K562 (cell line): ENCODE data around the gene DNM1. TPM values are rescaled to one million over a fixed set of nuclear protein-coding genes. Genes with fewer than 3 reads are reported as not detected.

Source experiments
- ATAC-seq: fragments of 200-7000 bp; cut with Tn5 transposase; 3 replicates; pipeline ENCODE4 v1.9.1; 2020; ENCODE audit warnings: moderate library complexity
- BruUV-seq: library from RNA; stranded (reverse); fragments of 400-500 nt; replicated peaks from 2 replicates; lab custom pipeline; 2021; lab: Mats Ljungman, UMichigan
- CTCF ChIA-PET: fragments of 300-600 bp; formaldehyde crosslinking; extraction: SDS; loops from one replicate; lab custom pipeline; 2021; ENCODE audit warnings: low intra/inter-chr PET ratio; lab: Yijun Ruan, JAX
- POLR2A ChIA-PET: fragments of 300-600, 350-650 bp; sonication (Branson Sonifier 250); formaldehyde crosslinking; extraction: SDS; loops from one replicate; lab custom pipeline; 2021; ENCODE audit warnings: antibody characterized with exemption, inconsistent platforms; lab: Yijun Ruan, JAX
- DNase-seq, 4 experiments: peaks; one replicate each; pipeline versions ENCODE4 v3.0.0 to v3.0.0-alpha.2; 2011 to 2018; ENCODE audit warnings: low spot score in 3 of 4, mixed read lengths in 3 of 4; ENCODE audit errors: extremely low read depth in 1 of 4
- FAIRE-seq: peaks from 2 replicates; lab custom pipeline; 2011; peaks lifted over from hg19 to GRCh38; lab: Jason Lieb, UNC
- H2AFZ ChIP-seq: 2 replicates; pipeline ENCODE4 v1.6.0; 2011; ENCODE audit warnings: low read depth, low read length, control low read depth, inconsistent platforms
- H3K27ac ChIP-seq: fragments of 200-600 bp; 3 replicates; pipeline ENCODE4 v1.8.0; 2011; ENCODE audit warnings: low read depth, mild to moderate bottlenecking, control low read depth, inconsistent platforms, low read length, moderate library complexity, mixed read lengths; ENCODE audit errors: extremely low read depth
- H3K27me3 ChIP-seq, 2 experiments: fragments of 300-600 bp in 1 of 2; 2 replicates in 1 of 2; 3 replicates in 1 of 2; pipeline versions ENCODE4 v1.6.0 to v1.8.0; 2011; ENCODE audit warnings: inconsistent platforms in 2 of 2, low read length in 2 of 2, mild to moderate bottlenecking in 1 of 2, mixed read lengths in 1 of 2, moderate library complexity in 1 of 2; ENCODE audit not compliant: control insufficient read depth in 2 of 2, insufficient read depth in 2 of 2
- H3K36me3 ChIP-seq: fragments of 300-600 bp; 3 replicates; pipeline ENCODE4 v1.8.0; 2011; ENCODE audit warnings: mild to moderate bottlenecking, low read length, inconsistent platforms; ENCODE audit not compliant: control insufficient read depth, insufficient read depth
- H3K4me1 ChIP-seq, 2 experiments: fragments of 200-600 bp in 1 of 2; replicated peaks in 1 of 2; 2 replicates in 1 of 2; 3 replicates in 1 of 2; pipeline versions ENCODE4 v1.5.1 to v1.8.0; 2011; ENCODE audit warnings: inconsistent platforms in 2 of 2, low read length in 2 of 2, mild to moderate bottlenecking in 1 of 2, mixed read lengths in 1 of 2, moderate library complexity in 1 of 2; ENCODE audit not compliant: control insufficient read depth in 2 of 2, insufficient read depth in 2 of 2
- H3K4me2 ChIP-seq: 2 replicates; pipeline ENCODE4 v1.6.1; 2011; ENCODE audit warnings: low read length, control low read depth, inconsistent platforms, mixed read lengths; ENCODE audit not compliant: insufficient read depth
- H3K4me3 ChIP-seq: fragments of 200-600 bp; sonication (generic), shearing (Covaris generic); 2 replicates; pipeline ENCODE4 v1.5.1; 2016; ENCODE audit warnings: control low read depth, inconsistent platforms
- H3K79me2 ChIP-seq: fragments of 200-600 bp; 3 replicates; pipeline ENCODE4 v1.8.0; 2011; ENCODE audit warnings: low read length, inconsistent platforms; ENCODE audit not compliant: control insufficient read depth, insufficient read depth
- H3K9ac ChIP-seq, 2 experiments: 2 replicates each; pipeline versions ENCODE4 v1.6.0 to v1.6.1; 2011; ENCODE audit warnings: low read depth in 2 of 2, low read length in 2 of 2, control low read depth in 1 of 2, inconsistent platforms in 1 of 2, mild to moderate bottlenecking in 1 of 2, mixed read lengths in 1 of 2; ENCODE audit not compliant: insufficient read depth in 1 of 2
- H3K9me1 ChIP-seq: one replicate; pipeline ENCODE4 v1.6.0; 2011; ENCODE audit warnings: inconsistent platforms, mild to moderate bottlenecking, low read length, moderate library complexity; ENCODE audit not compliant: control insufficient read depth, insufficient read depth
- H3K9me3 ChIP-seq: replicated peaks from 2 replicates; pipeline ENCODE4 v1.5.1; 2011; ENCODE audit warnings: low read depth, low read length, inconsistent platforms; ENCODE audit not compliant: control insufficient read depth, insufficient read depth
- H4K20me1 ChIP-seq: replicated peaks from 2 replicates; pipeline ENCODE4 v1.6.1; 2011; ENCODE audit warnings: low read length, inconsistent platforms, mixed read lengths; ENCODE audit not compliant: control insufficient read depth, insufficient read depth
- FUS ChIP-seq: fragments of 200-400 bp; formaldehyde crosslinking; optimal IDR thresholded peaks from 2 replicates; pipeline ENCODE3; 2017; ENCODE audit warnings: low read depth, low read length
- MTF1 ChIP-seq: fragments of 250-450 bp; sonication (Bioruptor Pico); IDR thresholded peaks from 2 replicates; pipeline ENCODE4 v1.9.0; 2021; ENCODE audit warnings: moderate library complexity, mild to moderate bottlenecking, inconsistent platforms, borderline replicate concordance
- NR2F6 ChIP-seq: fragments of 450-650 bp; formaldehyde crosslinking; IDR thresholded peaks from 2 replicates; pipeline ENCODE4 v1.4.0; 2020; ENCODE audit warnings: mild to moderate bottlenecking
- PRPF4 ChIP-seq: fragments of 200-400 bp; formaldehyde crosslinking; IDR thresholded peaks from one replicate; pipeline ENCODE4 v1.6.1; 2017; ENCODE audit warnings: low read length, low read depth, mild to moderate bottlenecking; ENCODE audit not compliant: insufficient read depth, poor library complexity, severe bottlenecking
- RBM34 ChIP-seq: fragments of 200-400 bp; formaldehyde crosslinking; IDR thresholded peaks from 2 replicates; pipeline ENCODE4 v1.6.1; 2018; ENCODE audit warnings: low read length, borderline replicate concordance; ENCODE audit not compliant: insufficient read depth
- TAF1 ChIP-seq: IDR thresholded peaks from 2 replicates; pipeline ENCODE4 v1.6.1; 2011; ENCODE audit warnings: mild to moderate bottlenecking, low read length, moderate library complexity; ENCODE audit not compliant: insufficient read depth, control insufficient read depth, severe bottlenecking; ENCODE audit errors: extremely low read depth
- TRIM28 ChIP-seq: fragments of 450-650 bp; IDR thresholded peaks from 2 replicates; pipeline ENCODE4 v1.6.1; 2017
- ZNF165 ChIP-seq: fragments of 250-450 bp; sonication (Bioruptor Pico); IDR thresholded peaks from 2 replicates; pipeline ENCODE4 v1.4.0; 2020; ENCODE audit warnings: borderline replicate concordance
- ZNF282 ChIP-seq: sonication (generic); formaldehyde crosslinking; IDR thresholded peaks from 2 replicates; pipeline ENCODE4 v1.8.1; 2023; ENCODE audit warnings: missing genetic modification reagents
- ZNF518B ChIP-seq: fragments of 250-450 bp; sonication (Bioruptor Pico); IDR thresholded peaks from 2 replicates; pipeline ENCODE4 v1.5.0; 2021; ENCODE audit warnings: mild to moderate bottlenecking, moderate library complexity
- ZNF561 ChIP-seq: fragments of 450-650 bp; formaldehyde crosslinking; conservative IDR thresholded peaks from 2 replicates; pipeline ENCODE4 v1.4.0; 2020; ENCODE audit warnings: mild to moderate bottlenecking, moderate library complexity
- ZNF583 ChIP-seq: fragments of 250-450 bp; sonication (Bioruptor Pico); IDR thresholded peaks from 2 replicates; pipeline ENCODE4 v1.4.0; 2020
- ZNF77 ChIP-seq: fragments of 250-450 bp; sonication (Bioruptor Pico); IDR thresholded peaks from 2 replicates; pipeline ENCODE4 v1.5.0; 2020
- WGBS: fragments of 100-300 bp; shearing (Covaris generic); methylation state at CpG from one replicate; pipeline ENCODE4 v1.1.6; 2016; ENCODE audit warnings: low coverage, mixed read lengths; ENCODE audit not compliant: insufficient coverage; ENCODE audit errors: missing lambda C conversion rate; 5-methylcytosine and 5-hydroxymethylcytosine counted together
- in situ Hi-C: fragments of 300-500 bp; cut with MboI; formaldehyde crosslinking; loops from 4 replicates; pipeline ENCODE4 v1.15.0; 2018; ENCODE audit warnings: inconsistent platforms, mixed read lengths
- intact Hi-C: fragments of 100-400 bp; cut with micrococcal nuclease; formaldehyde crosslinking; loops from 2 replicates; pipeline ENCODE4 v1.14.2; 2022
- polyA plus RNA-seq, 8 experiments: library from polyadenylated mRNA; depleted of rRNA in 4 of 8; stranded (reverse) in 5 of 8; unstranded in 3 of 8; fragments of >200 nt; fragmentation: Nextera tagmentation in 2 of 8; fragmentation: Illumina TruSeq in 1 of 8; extraction: Ambion mirVana in 2 of 8; extraction: Trizol in 1 of 8; gene quantifications; 2 replicates each; pipeline versions ENCODE4 v1.2.1 to v1.2.3, GENCODE V29; 2011 to 2014; ENCODE audit warnings: inconsistent platforms in 1 of 8, missing spikeins in 1 of 8
- total RNA-seq, 7 experiments: library from RNA; depleted of rRNA in 6 of 7; stranded (reverse); fragments of >200 nt in 6 of 7; fragmentation: Illumina TruSeq in 2 of 7; extraction: Trizol in 2 of 7; gene quantifications; 2 replicates each; pipeline versions ENCODE4 v1.2.1 to v1.2.3, GENCODE V29; 2011 to 2021; ENCODE audit warnings: low replicate concordance in 1 of 7
- TF ChIP-seq, protein P1 (sequence below), 2 experiments: fragments of 450-650 bp in 1 of 2; IDR thresholded peaks; 2 replicates each; pipeline ENCODE4 v1.6.1; 2011 to 2017; ENCODE audit warnings: low read depth in 2 of 2, antibody characterized with exemption in 1 of 2, borderline replicate concordance in 1 of 2, low read length in 1 of 2, mild to moderate bottlenecking in 1 of 2, mixed read lengths in 1 of 2; ENCODE audit not compliant: control insufficient read depth in 1 of 2

The DNM1 gene
- total and polyA plus RNA-seq, 9 of the 15 experiments (the other 6 are each of a cell fraction or from before 2014, with no cell fraction given) = 0.39 to 23.1 (median 9.1) TPM

GRCh38 chr9:128159784-128160602, 43.2 kb upstream of the DNM1 start, which contains the start of gene BBLN:
TSS of gene BBLN (plus strand) at chr9:128160265. CDS start at chr9:128160408, 143 bp downstream.
- peak within 1 kb of the TSS; percentile 90 to 97 for H3K9ac ChIP-seq
- H4K20me1 ChIP-seq = peaks cover 18% of the 10 kb centered on the region; the same call in 1 of the 2 replicates
- H3K36me3 ChIP-seq = peaks cover 34% of the 10 kb centered on the region
- BruUV-seq = no TSS peak
- H3K27ac ChIP-seq = peak within 1 kb of the TSS; percentile 90
- ChIA-PET CTCF (no interaction called here), POLR2A (interaction anchor here (0.5 to 11.0 kb wide), 27 partner anchors 9 to 1497 kb away, joined by 3 to 155 read pairs (median 3); partner anchors contain the start of gene CIZ1)
- in situ Hi-C loops (loop anchor here (5.0 kb wide), 1 partner anchor 1522 kb away; no protein-coding TSS in a partner anchor), intact Hi-C loops (loop anchor here (1.0 to 5.0 kb wide), 5 partner anchors 31 to 1725 kb away; partner anchors contain the start of genes CIZ1, GOLGA2 and SWI5)
- H3K4me1 ChIP-seq = peaks cover 10 to 43% of the 10 kb centered on the region in 2 experiments
- ATAC-seq (peak; percentile 91), FAIRE-seq (peak; percentile 88), DNase-seq (peak; percentile 99 to 100 (median 100))
- peaks cover 27% of the 10 kb centered on the region for H3K79me2 ChIP-seq
- no peaks in the 10 kb centered on the region for H3K9me3 ChIP-seq
- H3K4me3 ChIP-seq = peak within 1 kb of the TSS; percentile 72
- H2AFZ ChIP-seq = peak within 1 kb of the TSS; percentile 96
- H3K9me1 ChIP-seq = no peaks in the 10 kb centered on the region
- H3K27me3 ChIP-seq = no peaks in the 10 kb centered on the region
- H3K4me2 ChIP-seq = peak within 1 kb of the TSS; percentile 91
- under 1% methylated on average over 75 of the region's 77 CpGs for WGBS
- TF ChIP-seq ZNF518B (no peak), ZNF583 (CRISPR knock-in tag) (peak; percentile 82), TRIM28 (peak; percentile 91), RBM34 (no peak), ZNF561 (no peak; the same call in none of the 2 replicates), MTF1 (CRISPR knock-in tag) (no peak), TAF1 (peak; percentile 92), NR2F6 (CRISPR knock-in tag) (0 out of 2 replicates have a peak, but pooled peaks have one; percentile 21), ZNF165 (CRISPR knock-in tag) (0 out of 2 replicates have a peak, but pooled peaks have one; percentile 79), ZNF77 (CRISPR knock-in tag) (no peak), FUS (no peak), PRPF4 (no peak), ZNF282 (no peak)
- TF ChIP-seq, protein P1, sequence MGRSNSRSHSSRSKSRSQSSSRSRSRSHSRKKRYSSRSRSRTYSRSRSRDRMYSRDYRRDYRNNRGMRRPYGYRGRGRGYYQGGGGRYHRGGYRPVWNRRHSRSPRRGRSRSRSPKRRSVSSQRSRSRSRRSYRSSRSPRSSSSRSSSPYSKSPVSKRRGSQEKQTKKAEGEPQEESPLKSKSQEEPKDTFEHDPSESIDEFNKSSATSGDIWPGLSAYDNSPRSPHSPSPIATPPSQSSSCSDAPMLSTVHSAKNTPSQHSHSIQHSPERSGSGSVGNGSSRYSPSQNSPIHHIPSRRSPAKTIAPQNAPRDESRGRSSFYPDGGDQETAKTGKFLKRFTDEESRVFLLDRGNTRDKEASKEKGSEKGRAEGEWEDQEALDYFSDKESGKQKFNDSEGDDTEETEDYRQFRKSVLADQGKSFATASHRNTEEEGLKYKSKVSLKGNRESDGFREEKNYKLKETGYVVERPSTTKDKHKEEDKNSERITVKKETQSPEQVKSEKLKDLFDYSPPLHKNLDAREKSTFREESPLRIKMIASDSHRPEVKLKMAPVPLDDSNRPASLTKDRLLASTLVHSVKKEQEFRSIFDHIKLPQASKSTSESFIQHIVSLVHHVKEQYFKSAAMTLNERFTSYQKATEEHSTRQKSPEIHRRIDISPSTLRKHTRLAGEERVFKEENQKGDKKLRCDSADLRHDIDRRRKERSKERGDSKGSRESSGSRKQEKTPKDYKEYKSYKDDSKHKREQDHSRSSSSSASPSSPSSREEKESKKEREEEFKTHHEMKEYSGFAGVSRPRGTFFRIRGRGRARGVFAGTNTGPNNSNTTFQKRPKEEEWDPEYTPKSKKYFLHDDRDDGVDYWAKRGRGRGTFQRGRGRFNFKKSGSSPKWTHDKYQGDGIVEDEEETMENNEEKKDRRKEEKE (IDR thresholded peaks at IDR 0.05; ENCODE audit: borderline replicate concordance in 1 of 2, control insufficient read depth in 1 of 2, low read depth in 2 of 2, low read length in 1 of 2) = peak in 1 of 2 experiments; percentile 87; a peak in 2 of 4 replicates
